ENCODE results near the gene ZNF750.
A peak's percentile ranks its signal among the peaks of the same experiment; 100 is the strongest.

Gene ZNF750

DNA sequence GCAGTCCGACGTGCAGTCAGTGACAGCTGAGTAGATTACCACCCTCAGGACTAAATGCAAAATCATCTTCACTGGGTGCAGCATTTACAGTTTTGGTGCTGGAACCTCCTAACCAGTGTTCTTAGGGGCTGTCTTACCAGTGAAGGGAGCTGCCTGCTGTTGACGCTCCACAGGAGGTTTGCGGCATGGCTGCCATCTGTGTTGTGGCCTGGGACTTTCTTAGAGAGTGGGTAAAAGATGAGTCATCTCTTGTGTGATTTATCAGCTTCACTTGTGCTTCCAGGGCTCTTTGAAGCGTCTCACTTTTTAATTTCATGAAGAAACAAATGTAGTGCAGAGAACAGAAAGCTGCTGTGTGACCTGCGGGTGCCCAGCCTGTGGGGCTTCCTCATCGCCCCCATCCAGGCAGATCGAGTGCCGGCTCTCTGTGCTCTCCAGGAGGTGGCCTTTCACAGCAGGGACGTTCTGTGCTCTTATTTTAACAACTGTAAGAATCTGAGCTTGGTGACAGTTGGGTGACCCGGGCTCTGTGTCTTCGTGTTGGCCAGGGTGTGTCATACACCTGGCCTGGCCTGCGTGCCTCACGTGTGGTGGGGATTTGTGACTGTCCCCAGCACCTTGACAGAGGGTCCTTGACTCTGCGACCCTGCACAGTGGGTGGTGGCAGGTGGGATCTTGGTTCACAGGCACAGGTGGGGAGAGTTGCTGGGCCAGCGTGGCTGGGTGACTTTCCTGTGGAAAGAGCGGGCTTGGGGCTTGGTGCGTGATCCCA, 24.3 kb upstream of the ZNF750 start:
- H3K4me3 ChIP-seq (replicated peaks; ENCODE audit: low read depth, low read length), result no peak overlapping the region
- no peak for TF ChIP-seq CTCF (IDR thresholded peaks at IDR 0.05; ENCODE audit: low read depth, low read length, missing control alignments)
- DNase-seq (ENCODE audit: extremely low read depth, low read depth), result peak; percentile 78

DNA sequence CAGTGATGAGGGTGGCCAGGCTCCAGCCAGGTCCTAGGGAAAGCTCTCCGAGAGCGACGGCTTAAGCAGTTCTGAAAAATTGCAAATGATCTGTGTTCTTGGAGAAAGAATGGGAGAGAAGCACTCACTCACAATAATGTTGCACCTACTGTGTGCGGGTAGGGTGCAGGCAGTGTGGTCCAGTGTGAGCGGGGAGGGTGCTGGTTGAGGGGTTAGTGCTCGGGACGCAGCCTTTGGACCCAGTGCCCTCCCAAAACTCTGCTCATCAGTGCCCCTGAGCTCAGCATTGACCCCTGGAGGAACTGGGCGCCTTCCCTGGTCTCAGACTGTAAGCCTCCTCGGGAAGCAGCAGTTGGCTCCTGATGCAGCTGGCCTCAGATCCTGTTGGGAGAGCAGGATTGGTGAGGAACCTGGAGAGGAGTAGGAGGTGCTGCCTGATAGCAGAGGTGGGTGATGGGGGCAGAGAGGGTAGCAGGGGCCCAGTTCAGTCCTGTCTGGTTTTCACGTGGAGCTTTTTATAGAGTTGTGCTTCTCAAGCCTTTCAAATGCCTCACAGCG, 23.6 kb upstream of the ZNF750 start:
- TF ChIP-seq CTCF (IDR thresholded peaks at IDR 0.05; ENCODE audit: low read depth, low read length, missing control alignments), result no peak
- H3K4me3 ChIP-seq (replicated peaks; ENCODE audit: low read depth, low read length), result no peak overlapping the region
- DNase-seq (ENCODE audit: extremely low read depth, low read depth), result no peak

DNA sequence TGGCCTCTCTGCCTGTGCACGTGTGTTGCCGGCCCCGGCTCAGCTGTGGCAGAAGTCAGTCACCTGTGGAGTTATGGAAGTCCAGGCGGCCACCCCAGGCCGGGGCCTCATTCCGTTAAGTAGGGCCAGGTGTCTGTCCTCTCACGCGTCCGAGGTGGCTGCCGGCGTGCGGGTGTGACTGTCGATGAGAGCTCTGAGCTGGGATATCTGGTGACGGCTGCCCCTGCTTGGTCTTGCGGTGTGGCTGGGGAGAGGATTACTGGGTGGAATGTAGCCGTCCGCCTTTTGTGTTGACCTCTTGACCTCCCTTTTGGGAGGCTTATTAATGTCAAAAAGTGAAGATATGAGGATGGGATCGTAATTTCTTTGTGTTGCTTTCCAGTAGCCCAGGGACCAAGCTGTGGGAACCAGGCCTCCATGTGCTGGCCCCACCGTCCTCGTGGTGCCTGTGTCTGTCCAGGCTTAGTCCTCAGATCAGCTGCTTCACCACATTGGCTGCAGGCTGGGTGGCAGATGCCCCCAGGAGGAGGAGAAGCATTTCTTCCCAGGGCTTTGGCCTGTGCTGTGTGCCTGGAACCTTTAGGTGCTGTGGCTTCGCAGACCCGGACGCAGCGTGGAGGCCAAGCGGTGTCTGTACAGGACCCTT, 23.0 kb upstream of the ZNF750 start:
- DNase-seq (ENCODE audit: extremely low read depth, low read depth), result no peak
- no peak for TF ChIP-seq CTCF (IDR thresholded peaks at IDR 0.05; ENCODE audit: low read depth, low read length, missing control alignments)
- no peak overlapping the region for H3K4me3 ChIP-seq (replicated peaks; ENCODE audit: low read depth, low read length)

DNA sequence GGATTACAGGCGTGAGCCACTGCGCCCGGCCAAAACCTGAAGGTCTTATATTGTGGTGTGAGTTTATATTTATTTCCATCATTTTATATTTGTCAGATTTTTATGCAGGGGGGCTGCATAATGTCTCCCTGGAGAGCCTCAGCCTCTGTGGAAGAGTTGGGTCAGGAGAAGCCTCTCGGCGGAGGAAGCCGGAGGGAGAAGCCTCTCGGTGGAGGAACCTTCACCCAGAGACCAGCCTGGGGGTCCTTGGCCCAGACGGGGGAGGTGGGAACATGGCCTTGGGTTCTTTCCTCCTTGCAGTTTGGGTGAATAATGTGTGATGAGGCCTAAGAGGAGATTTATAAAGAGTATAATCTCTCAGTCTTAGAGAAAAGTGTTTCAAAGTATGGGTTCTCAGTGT, 22.4 kb upstream of the ZNF750 start:
- TF ChIP-seq CTCF (IDR thresholded peaks at IDR 0.05; ENCODE audit: low read depth, low read length, missing control alignments), result no peak
- no peak overlapping the region for H3K4me3 ChIP-seq (replicated peaks; ENCODE audit: low read depth, low read length)
- DNase-seq (ENCODE audit: extremely low read depth, low read depth), result no peak

GRCh38 chr17:82861393-82861775, 21.6 kb upstream of the ZNF750 start:
- no peak for TF ChIP-seq CTCF (IDR thresholded peaks at IDR 0.05; ENCODE audit: low read depth, low read length, missing control alignments)
- DNase-seq (ENCODE audit: extremely low read depth, low read depth), result no peak
- no peak overlapping the region for H3K4me3 ChIP-seq (replicated peaks; ENCODE audit: low read depth, low read length)

- DNase-seq (ENCODE audit: extremely low read depth, low read depth), result no peak
- H3K4me3 ChIP-seq (replicated peaks; ENCODE audit: low read depth, low read length), result no peak overlapping the region
- no peak for TF ChIP-seq CTCF (IDR thresholded peaks at IDR 0.05; ENCODE audit: low read depth, low read length, missing control alignments)
Observed at GRCh38 chr17:82860606-82861392, 21.0 kb upstream of the ZNF750 start.
